ENCODE data around the gene EZR. TPM values are rescaled to one million over a fixed set of nuclear protein-coding genes. Genes with fewer than 3 reads are reported as not detected.

The EZR gene
- 943 and 945 TPM in 2 replicates for total RNA-seq
- total RNA-seq (2013) = 317 TPM
- polyA plus RNA-seq = 227 and 591 TPM in 2 replicates
- 302 and 354 TPM in 2 replicates for polyA minus RNA-seq

DNA sequence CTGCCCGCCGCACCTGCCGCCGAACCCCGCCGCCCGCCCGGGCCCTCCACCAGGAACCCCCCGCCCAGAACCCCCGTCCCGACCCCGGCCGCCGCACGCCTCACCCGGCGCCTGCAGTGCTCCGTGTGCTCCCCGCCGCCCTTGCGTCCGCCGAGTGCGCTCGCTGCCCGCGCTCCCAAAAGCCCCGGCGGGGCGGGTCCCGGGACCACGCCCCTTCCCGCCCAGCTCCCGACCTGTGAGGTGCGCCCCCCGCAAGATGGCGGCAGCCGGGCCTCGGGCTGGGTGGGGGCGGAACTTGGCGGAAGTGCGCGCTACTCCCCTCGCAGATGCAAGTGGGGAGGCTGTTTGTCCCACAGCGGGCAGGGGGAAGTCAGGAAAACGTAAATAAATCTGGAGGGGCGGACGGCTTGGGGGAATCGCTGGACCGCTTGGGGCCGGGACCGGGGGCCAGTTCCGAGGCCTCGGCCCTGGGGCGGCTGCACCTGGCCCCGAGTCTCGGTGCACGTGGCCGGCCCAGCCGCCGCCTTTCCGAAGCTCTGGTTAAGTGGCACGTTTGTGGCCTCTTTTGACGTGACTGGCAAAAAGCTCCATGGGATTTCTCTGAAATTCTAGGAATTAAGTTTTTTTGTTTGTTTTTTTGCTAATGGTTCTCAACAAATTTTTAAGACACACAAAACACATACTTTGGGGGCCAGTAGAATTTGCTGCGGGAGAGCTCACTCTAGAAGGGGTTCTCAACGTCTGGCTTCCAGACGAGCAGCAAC is at the start of gene EZR:
EZR (minus strand) TSS at position 156 of the 764 bp plus-strand sequence. CDS start 1,275 bp downstream, outside the sequence.
- Histone ChIP-seq H3K79me2 (ENCODE audit: control insufficient read depth, insufficient read depth, low read length) (peaks cover 37% of the 10 kb centered on the region), H3K4me1 (ENCODE audit: control insufficient read depth in 2 of 2, insufficient read depth in 2 of 2, low read length in 2 of 2) (peaks cover 24 to 35% of the 10 kb centered on the region in 2 donors), H3K9ac (ENCODE audit: low read length) (peak within 1 kb of the TSS; percentile 94), H3K4me2 (replicated peaks; ENCODE audit: low read depth, low read length, poor library complexity, severe bottlenecking) (peak within 1 kb of the TSS; percentile 95), H3K27ac (ENCODE audit: low read length in 2 of 2) (peak within 1 kb of the TSS; percentile 96 to 99), H3K36me3 (replicated peaks in 1 of 2; ENCODE audit: control extremely low read depth in 1 of 2, control insufficient read depth in 1 of 2, extremely low read depth in 1 of 2, insufficient read depth in 2 of 2, low read length in 1 of 2) (peaks cover 0 to 34% of the 10 kb centered on the region in 2 experiments), H3K9me3 (ENCODE audit: control extremely low read depth in 1 of 3, control insufficient read depth in 2 of 3, insufficient read depth in 1 of 3, low read length in 2 of 3) (peaks cover 0 to 7% (median 2%) of the 10 kb centered on the region in 3 donors), H2AFZ (ENCODE audit: insufficient read depth, low read depth, low read length, poor library complexity, severe bottlenecking) (peak within 1 kb of the TSS; percentile 75), H4K20me1 (ENCODE audit: control insufficient read depth, insufficient read depth, low read length, poor library complexity, severe bottlenecking) (peaks cover 36% of the 10 kb centered on the region), H3K27me3 (replicated peaks in 1 of 4; ENCODE audit: control extremely low read depth in 1 of 4, control insufficient read depth in 3 of 4, insufficient read depth in 4 of 4, low read length in 3 of 4) (no peaks in the 10 kb centered on the region), H3K4me3 (ENCODE audit: control extremely low read depth in 1 of 5, extremely low read depth in 1 of 5, insufficient read depth in 1 of 5, low read depth in 2 of 5, low read length in 4 of 5) (peak within 1 kb of the TSS; percentile 22 to 100 (median 69))
- intact Hi-C loops (cut with micrococcal nuclease) = loop anchor here (1.0 to 5.0 kb wide), 5 partner anchors 8 to 223 kb away; partner anchors contain the start of gene TAGAP
- H3K4me1 Mint-ChIP-seq = peaks cover 36% of the 10 kb centered on the region
- TF ChIP-seq, protein P1, sequence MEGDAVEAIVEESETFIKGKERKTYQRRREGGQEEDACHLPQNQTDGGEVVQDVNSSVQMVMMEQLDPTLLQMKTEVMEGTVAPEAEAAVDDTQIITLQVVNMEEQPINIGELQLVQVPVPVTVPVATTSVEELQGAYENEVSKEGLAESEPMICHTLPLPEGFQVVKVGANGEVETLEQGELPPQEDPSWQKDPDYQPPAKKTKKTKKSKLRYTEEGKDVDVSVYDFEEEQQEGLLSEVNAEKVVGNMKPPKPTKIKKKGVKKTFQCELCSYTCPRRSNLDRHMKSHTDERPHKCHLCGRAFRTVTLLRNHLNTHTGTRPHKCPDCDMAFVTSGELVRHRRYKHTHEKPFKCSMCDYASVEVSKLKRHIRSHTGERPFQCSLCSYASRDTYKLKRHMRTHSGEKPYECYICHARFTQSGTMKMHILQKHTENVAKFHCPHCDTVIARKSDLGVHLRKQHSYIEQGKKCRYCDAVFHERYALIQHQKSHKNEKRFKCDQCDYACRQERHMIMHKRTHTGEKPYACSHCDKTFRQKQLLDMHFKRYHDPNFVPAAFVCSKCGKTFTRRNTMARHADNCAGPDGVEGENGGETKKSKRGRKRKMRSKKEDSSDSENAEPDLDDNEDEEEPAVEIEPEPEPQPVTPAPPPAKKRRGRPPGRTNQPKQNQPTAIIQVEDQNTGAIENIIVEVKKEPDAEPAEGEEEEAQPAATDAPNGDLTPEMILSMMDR (IDR thresholded peaks at IDR 0.05) = no peak
- no peak for TF ChIP-seq EZH2 (IDR thresholded peaks at IDR 0.05; ENCODE audit: borderline replicate concordance, insufficient read depth, low read depth, low read length, poor library complexity, severe bottlenecking)
- peak within 1 kb of the TSS; percentile 99 for H3K27ac Mint-ChIP-seq
- ATAC-seq (ENCODE audit: low read depth) (peak; percentile 69), DNase-seq (peak; percentile 94)
- peak within 1 kb of the TSS; percentile 88 for H3K4me3 Mint-ChIP-seq
- H3K27me3 Mint-ChIP-seq = no peaks in the 10 kb centered on the region
- POLR2A ChIA-PET = interaction anchor here (0.6 to 6.4 kb wide), 20 partner anchors 8 to 328 kb away, joined by 3 to 162 read pairs (median 5); no protein-coding TSS in a partner anchor
- H3K9me3 Mint-ChIP-seq (ENCODE audit: insufficient read depth) = no peaks in the 10 kb centered on the region
- CTCF ChIA-PET = interaction anchor here (0.5 to 3.7 kb wide), 12 partner anchors 8 to 180 kb away, joined by 3 to 41 read pairs (median 4); no protein-coding TSS in a partner anchor
- WGBS (ENCODE audit: insufficient coverage) = 7% methylated on average over 65 of the region's 67 CpGs
